CD14-positive monocyte (primary cell): ENCODE data around the gene GFOD1. TPM values are rescaled to one million over a fixed set of nuclear protein-coding genes. Genes with fewer than 3 reads are reported as not detected.
A peak's percentile ranks its signal among the peaks of the same experiment; 100 is the strongest.

Experiments
- DNase-seq, 3 donors: peaks; one replicate each; pipeline ENCODE4 v3.0.0-alpha.2; 2011 to 2022
- H2AFZ ChIP-seq: 2 replicates; pipeline ENCODE4 v1.6.0; 2012; ENCODE audit warnings: mild to moderate bottlenecking, low read depth, low read length, inconsistent platforms; ENCODE audit not compliant: insufficient read depth, poor library complexity, severe bottlenecking
- H3K27ac ChIP-seq, 2 donors: 1 replicate in 1 of 2; 2 replicates in 1 of 2; pipeline ENCODE4 v1.5.1; 2012 to 2013; ENCODE audit warnings: low read length in 2 of 2, control low read depth in 1 of 2, inconsistent platforms in 1 of 2, low read depth in 1 of 2, mild to moderate bottlenecking in 1 of 2
- H3K27me3 ChIP-seq, 2 donors: one replicate each; pipeline versions ENCODE4 v1.6.0 to v1.6.1; 2011 to 2013; ENCODE audit warnings: low read length in 2 of 2; ENCODE audit not compliant: control insufficient read depth in 2 of 2, insufficient read depth in 2 of 2
- H3K36me3 ChIP-seq, 2 donors: replicated peaks in 1 of 2; 1 replicate in 1 of 2; 2 replicates in 1 of 2; pipeline versions ENCODE4 v1.5.1 to v1.6.1; 2012 to 2013; ENCODE audit warnings: low read length in 2 of 2, control low read depth in 1 of 2, inconsistent platforms in 1 of 2, mild to moderate bottlenecking in 1 of 2; ENCODE audit not compliant: insufficient read depth in 2 of 2, control insufficient read depth in 1 of 2
- H3K4me1 ChIP-seq, 2 donors: 1 replicate in 1 of 2; 2 replicates in 1 of 2; pipeline versions ENCODE4 v1.5.1 to v1.6.1; 2012 to 2013; ENCODE audit warnings: low read length in 2 of 2, control low read depth in 1 of 2, inconsistent platforms in 1 of 2, mild to moderate bottlenecking in 1 of 2, moderate library complexity in 1 of 2; ENCODE audit not compliant: insufficient read depth in 2 of 2, control insufficient read depth in 1 of 2
- H3K4me2 ChIP-seq: replicated peaks from 2 replicates; pipeline ENCODE3; 2012; ENCODE audit warnings: low read length, moderate library complexity, mild to moderate bottlenecking; ENCODE audit not compliant: poor library complexity, severe bottlenecking; ENCODE audit errors: extremely low read depth
- H3K4me3 ChIP-seq, 3 experiments: fragments of 200-600 bp in 1 of 3; sonication (generic) in 1 of 3; replicated peaks in 1 of 3; 1 replicate in 2 of 3; 2 replicates in 1 of 3; pipeline ENCODE4 v1.5.1; 2011 to 2013; ENCODE audit warnings: low read length in 3 of 3, mild to moderate bottlenecking in 3 of 3, control low read depth in 2 of 3, low read depth in 2 of 3, inconsistent platforms in 1 of 3, moderate library complexity in 1 of 3
- H3K79me2 ChIP-seq: 2 replicates; pipeline ENCODE4 v1.6.0; 2012; ENCODE audit warnings: mild to moderate bottlenecking, control low read depth, inconsistent platforms, low read length, moderate library complexity; ENCODE audit not compliant: insufficient read depth
- H3K9ac ChIP-seq: 2 replicates; pipeline ENCODE4 v1.6.0; 2017; ENCODE audit warnings: low read length, mild to moderate bottlenecking; ENCODE audit not compliant: insufficient read depth, poor library complexity, severe bottlenecking
- H3K9me3 ChIP-seq, 2 donors: replicated peaks in 1 of 2; 1 replicate in 1 of 2; 2 replicates in 1 of 2; pipeline versions ENCODE4 v1.5.1 to v1.6.1; 2012 to 2013; ENCODE audit warnings: low read length in 2 of 2, control low read depth in 1 of 2; ENCODE audit not compliant: control insufficient read depth in 1 of 2, insufficient read depth in 1 of 2
- H4K20me1 ChIP-seq: 2 replicates; pipeline ENCODE4 v1.6.0; 2012; ENCODE audit warnings: mild to moderate bottlenecking, low read length, control low read depth, moderate library complexity; ENCODE audit not compliant: insufficient read depth
- H3K27ac Mint-ChIP-seq, 7 donors: one replicate each; pipeline ENCODE4 v1.8.0; 2020; ENCODE audit warnings: mild to moderate bottlenecking in 7 of 7, mixed read lengths in 7 of 7, moderate library complexity in 6 of 7, inconsistent platforms in 2 of 7
- H3K27me3 Mint-ChIP-seq, 3 donors: one replicate each; pipeline ENCODE4 v1.8.0; 2021 to 2022; ENCODE audit warnings: low read depth in 3 of 3, mild to moderate bottlenecking in 3 of 3, mixed read lengths in 3 of 3, moderate library complexity in 3 of 3, inconsistent platforms in 1 of 3
- H3K36me3 Mint-ChIP-seq, 2 donors: one replicate each; pipeline ENCODE4 v1.8.0; 2020; ENCODE audit warnings: mixed read lengths in 2 of 2, inconsistent platforms in 1 of 2, mild to moderate bottlenecking in 1 of 2
- H3K4me1 Mint-ChIP-seq: one replicate; pipeline ENCODE4 v1.8.0; 2020; ENCODE audit warnings: mild to moderate bottlenecking, mixed read lengths
- H3K4me3 Mint-ChIP-seq, 2 donors: one replicate each; pipeline ENCODE4 v1.8.0; 2020; ENCODE audit warnings: mild to moderate bottlenecking in 2 of 2, mixed read lengths in 2 of 2, moderate library complexity in 1 of 2
- H3K9me3 Mint-ChIP-seq, 7 donors: one replicate each; pipeline ENCODE4 v1.8.0; 2020 to 2022; ENCODE audit warnings: mixed read lengths in 7 of 7, mild to moderate bottlenecking in 6 of 7, moderate library complexity in 6 of 7, inconsistent platforms in 2 of 7
- CTCF ChIP-seq: fragments of 200-600 bp; IDR thresholded peaks from one replicate; pipeline ENCODE4 v1.8.0; 2022; ENCODE audit warnings: antibody characterized with exemption, mild to moderate bottlenecking
- WGBS: methylation state at CpG from one replicate; pipeline ENCODE4 v1.1.5; 2013; ENCODE audit warnings: missing lambda C conversion rate; ENCODE audit not compliant: insufficient coverage; 5-methylcytosine and 5-hydroxymethylcytosine counted together
- intact Hi-C, 2 donors: fragments of 100-400 bp; cut with micrococcal nuclease; formaldehyde crosslinking; loops; one replicate each; pipeline versions ENCODE4 v1.15.0 to v1.15.1; 2023
- polyA plus RNA-seq, 3 donors: library from polyadenylated mRNA; depleted of rRNA in 1 of 3; unstranded in 2 of 3; stranded (reverse) in 1 of 3; fragments of 300-500 nt in 2 of 3; fragments of >200 nt in 1 of 3; fragmentation: Illumina TruSeq in 2 of 3; gene quantifications; 1 replicate in 2 of 3; 2 replicates in 1 of 3; pipeline ENCODE4 v1.2.3, GENCODE V29; 2012 to 2021

GFOD1 gene
- polyA plus RNA-seq, 3 donors = 2.4 to 8.7 (median 2.4) TPM

- H3K9me3 ChIP-seq = no peaks in the 10 kb centered on the region
- no peaks in the 10 kb centered on the region for H3K27me3 ChIP-seq
- Mint-ChIP-seq H3K36me3 (peaks cover 5 to 14% of the 10 kb centered on the region in 2 donors), H3K27ac (peak overlapping the region; percentile 85 to 95 (median 91)), H3K4me1 (peaks cover 59% of the 10 kb centered on the region), H3K27me3 (peaks cover 0 to 9% (median 1%) of the 10 kb centered on the region in 3 donors), H3K4me3 (peak overlapping the region in 1 of 2 donors; percentile 53), H3K9me3 (peaks cover 0 to 3% (median 0%) of the 10 kb centered on the region in 7 donors)
- peak overlapping the region; percentile 18 for H3K9ac ChIP-seq
- no peaks in the 10 kb centered on the region for H4K20me1 ChIP-seq
- no peak overlapping the region for H2AFZ ChIP-seq
- peak overlapping the region in 1 of 3 experiments; percentile 15 for H3K4me3 ChIP-seq
- intact Hi-C loops = loop anchor here in 1 of 2 donors (10.0 kb wide), 1 partner anchor 50 kb away; no protein-coding TSS in a partner anchor
- peak overlapping the region; percentile 81 to 87 for H3K27ac ChIP-seq
- H3K4me2 ChIP-seq = peak overlapping the region; percentile 13
- H3K4me1 ChIP-seq = peaks cover 62 to 72% of the 10 kb centered on the region in 2 donors
- H3K36me3 ChIP-seq = no peaks in the 10 kb centered on the region
- peak; percentile 74 to 87 (median 75) for DNase-seq
- TF ChIP-seq CTCF = no peak
- WGBS = no CpG with 5 or more reads among the region's 5 CpGs
- H3K79me2 ChIP-seq = peaks cover 23% of the 10 kb centered on the region
Measured at GRCh38 chr6:13404228-13404891, 83.0 kb downstream of the GFOD1 start.

- Mint-ChIP-seq H3K4me3 (no peak overlapping the region), H3K9me3 (peaks cover 0 to 3% (median 0%) of the 10 kb centered on the region in 7 donors), H3K4me1 (peaks cover 46% of the 10 kb centered on the region), H3K27ac (no peak overlapping the region), H3K36me3 (peaks cover 5 to 14% of the 10 kb centered on the region in 2 donors), H3K27me3 (peaks cover 0 to 6% (median 1%) of the 10 kb centered on the region in 3 donors)
- Histone ChIP-seq H3K27me3 (no peaks in the 10 kb centered on the region), H3K36me3 (no peaks in the 10 kb centered on the region), H3K27ac (no peak overlapping the region), H3K79me2 (peaks cover 29% of the 10 kb centered on the region), H3K4me3 (no peak overlapping the region), H4K20me1 (no peaks in the 10 kb centered on the region), H3K9me3 (no peaks in the 10 kb centered on the region), H3K9ac (no peak overlapping the region), H3K4me2 (no peak overlapping the region), H2AFZ (no peak overlapping the region), H3K4me1 (peaks cover 53 to 61% of the 10 kb centered on the region in 2 donors)
- intact Hi-C loops = loop anchor here in 1 of 2 donors (10.0 kb wide), 1 partner anchor 52 kb away; no protein-coding TSS in a partner anchor
- no peak for TF ChIP-seq CTCF
- WGBS = no CpG with 5 or more reads among the region's 3 CpGs
- no peak for DNase-seq
Measured at GRCh38 chr6:13402711-13403110, 84.7 kb downstream of the GFOD1 start.
